ENCODE measurements around the gene CFDP1.

CFDP1 gene

GRCh38 chr16:75361936-75362335 lies 71.4 kb downstream of the CFDP1 start:
- TF ChIP-seq CTCF (IDR thresholded peaks at IDR 0.05; ENCODE audit: low read depth, low read length), result no peak
- H3K4me3 ChIP-seq (ENCODE audit: low read depth, low read length), result no peak overlapping the region

GRCh38 chr16:75354170-75354569 lies 79.1 kb downstream of the CFDP1 start:
- H3K4me3 ChIP-seq (ENCODE audit: low read depth, low read length), result no peak overlapping the region
- no peak for TF ChIP-seq CTCF (IDR thresholded peaks at IDR 0.05; ENCODE audit: low read depth, low read length)

GRCh38 chr16:75351183-75351582 lies 82.1 kb downstream of the CFDP1 start:
- no peak for TF ChIP-seq CTCF (IDR thresholded peaks at IDR 0.05; ENCODE audit: low read depth, low read length)
- no peak overlapping the region for H3K4me3 ChIP-seq (ENCODE audit: low read depth, low read length)

GRCh38 chr16:75345711-75346110 lies 87.6 kb downstream of the CFDP1 start:
- no peak overlapping the region for H3K4me3 ChIP-seq (ENCODE audit: low read depth, low read length)
- no peak for TF ChIP-seq CTCF (IDR thresholded peaks at IDR 0.05; ENCODE audit: low read depth, low read length)

- no peak overlapping the region for H3K4me3 ChIP-seq (ENCODE audit: low read depth, low read length)
- no peak for TF ChIP-seq CTCF (IDR thresholded peaks at IDR 0.05; ENCODE audit: low read depth, low read length)
Measured at GRCh38 chr16:75343941-75344340, 89.4 kb downstream of the CFDP1 start.

GRCh38 chr16:75343286-75343685 lies 90.0 kb downstream of the CFDP1 start:
- no peak for TF ChIP-seq CTCF (IDR thresholded peaks at IDR 0.05; ENCODE audit: low read depth, low read length)
- H3K4me3 ChIP-seq (ENCODE audit: low read depth, low read length), result no peak overlapping the region

GRCh38 chr16:75342308-75342811 lies 90.9 kb downstream of the CFDP1 start:
- no peak overlapping the region for H3K4me3 ChIP-seq (ENCODE audit: low read depth, low read length)
- TF ChIP-seq CTCF (IDR thresholded peaks at IDR 0.05; ENCODE audit: low read depth, low read length), result no peak

Measured in WI38 (cell line).